Endothelial cell (in vitro differentiated cells): ENCODE results near the gene HNRNPU. TPM values are rescaled to one million over a fixed set of nuclear protein-coding genes. Genes with fewer than 3 reads are reported as not detected.

ENCODE experiments used
- DNase-seq: peaks from one replicate; pipeline ENCODE4 v3.0.0; 2021; ENCODE audit warnings: low spot score
- H3K27ac Mint-ChIP-seq: one replicate; pipeline ENCODE4 v1.8.0; 2021; ENCODE audit warnings: mixed read lengths, inconsistent platforms; ENCODE audit not compliant: unreplicated experiment
- H3K27me3 Mint-ChIP-seq: one replicate; pipeline ENCODE4 v1.8.0; 2021; ENCODE audit warnings: mild to moderate bottlenecking, moderate library complexity, mixed read lengths, inconsistent platforms; ENCODE audit not compliant: unreplicated experiment
- H3K36me3 Mint-ChIP-seq: one replicate; pipeline ENCODE4 v1.8.0; 2021; ENCODE audit warnings: mild to moderate bottlenecking, low read depth, mixed read lengths, inconsistent platforms; ENCODE audit not compliant: unreplicated experiment
- H3K4me1 Mint-ChIP-seq: one replicate; pipeline ENCODE4 v1.8.0; 2021; ENCODE audit warnings: mild to moderate bottlenecking, mixed read lengths, inconsistent platforms; ENCODE audit not compliant: unreplicated experiment
- H3K4me3 Mint-ChIP-seq: one replicate; pipeline ENCODE4 v1.8.0; 2021; ENCODE audit warnings: mild to moderate bottlenecking, mixed read lengths, inconsistent platforms; ENCODE audit not compliant: unreplicated experiment
- H3K9me3 Mint-ChIP-seq: one replicate; pipeline ENCODE4 v1.8.0; 2021; ENCODE audit warnings: mixed read lengths, inconsistent platforms; ENCODE audit not compliant: unreplicated experiment
- CTCF ChIP-seq: fragments of 200-600 bp; sonication (generic); IDR thresholded peaks from one replicate; pipeline ENCODE4 v1.5.0; 2021; ENCODE audit warnings: antibody characterized with exemption; ENCODE audit not compliant: unreplicated experiment
- total RNA-seq: library from RNA; stranded (reverse); fragmentation: NEBNext Ultra II Directional; extraction: Animal tissue kit (Norgen Biotek cat#: 25700); gene quantifications from one replicate; pipeline ENCODE4 v1.2.1, GENCODE V29; 2021; ENCODE audit not compliant: unreplicated experiment

The HNRNPU gene
- total RNA-seq, 1 donor from 2014 or later, result 381 TPM

GRCh38 chr1:244878681-244879080 is 14.3 kb upstream of the HNRNPU start:
- no peak for DNase-seq
- Mint-ChIP-seq H3K27ac (no peak overlapping the region), H3K9me3 (no peaks in the 10 kb centered on the region), H3K36me3 (no peaks in the 10 kb centered on the region), H3K4me3 (no peak overlapping the region), H3K27me3 (peaks cover 2% of the 10 kb centered on the region), H3K4me1 (no peaks in the 10 kb centered on the region)
- no peak for TF ChIP-seq CTCF

GRCh38 chr1:244876228-244876910 is 12.0 kb upstream of the HNRNPU start:
- no peak for TF ChIP-seq CTCF

GRCh38 chr1:244874974-244875579 is 10.7 kb upstream of the HNRNPU start:
- Mint-ChIP-seq H3K36me3 (no peaks in the 10 kb centered on the region), H3K4me3 (no peak overlapping the region), H3K27me3 (no peaks in the 10 kb centered on the region), H3K4me1 (no peaks in the 10 kb centered on the region), H3K9me3 (no peaks in the 10 kb centered on the region), H3K27ac (no peak overlapping the region)
- no peak for DNase-seq
- no peak for TF ChIP-seq CTCF

More at GRCh38 chr1:244876228-244876910, 12.0 kb upstream of the HNRNPU start:
- Mint-ChIP-seq H3K36me3 (no peaks in the 10 kb centered on the region), H3K4me1 (no peaks in the 10 kb centered on the region), H3K9me3 (no peaks in the 10 kb centered on the region), H3K27ac (no peak overlapping the region), H3K27me3 (no peaks in the 10 kb centered on the region), H3K4me3 (no peak overlapping the region)
- no peak for DNase-seq

- no peak for TF ChIP-seq CTCF
- DNase-seq, result no peak
- H3K36me3 Mint-ChIP-seq, result peaks cover 3% of the 10 kb centered on the region
- H3K4me3 Mint-ChIP-seq, result no peak overlapping the region
- no peak overlapping the region for H3K27ac Mint-ChIP-seq
- peaks cover 14% of the 10 kb centered on the region for H3K4me1 Mint-ChIP-seq
- peaks cover 5% of the 10 kb centered on the region for H3K27me3 Mint-ChIP-seq
- H3K9me3 Mint-ChIP-seq, result no peaks in the 10 kb centered on the region
Observed at GRCh38 chr1:244869950-244870349, 5.6 kb upstream of the HNRNPU start.

- H3K27ac Mint-ChIP-seq, result no peak overlapping the region
- H3K4me3 Mint-ChIP-seq, result no peak overlapping the region
- H3K9me3 Mint-ChIP-seq, result no peaks in the 10 kb centered on the region
- H3K36me3 Mint-ChIP-seq, result peaks cover 8% of the 10 kb centered on the region
- no peak for TF ChIP-seq CTCF
- peaks cover 17% of the 10 kb centered on the region for H3K4me1 Mint-ChIP-seq
- no peak for DNase-seq
- peaks cover 10% of the 10 kb centered on the region for H3K27me3 Mint-ChIP-seq
Observed at GRCh38 chr1:244869364-244869827, 5.1 kb upstream of the HNRNPU start.
